HG03039 (cell line): ENCODE data around the gene CACNA1C.
"Not testable (repeated sequence)": the region's sequence is repeated elsewhere in the genome, so short reads cannot be mapped to it uniquely, and the experiment has no call there.

ENCODE experiments used
- ATAC-seq: cut with Tn5 transposase; IDR thresholded peaks from one replicate; pipeline ENCODE4 v1.9.1; 2021; ENCODE audit warnings: mild to moderate bottlenecking, moderate library complexity; ENCODE audit not compliant: unreplicated experiment

Gene CACNA1C

GRCh38 chr12:2667716-2668440 is 615.1 kb downstream of the CACNA1C start:
- ATAC-seq: no peak

DNA sequence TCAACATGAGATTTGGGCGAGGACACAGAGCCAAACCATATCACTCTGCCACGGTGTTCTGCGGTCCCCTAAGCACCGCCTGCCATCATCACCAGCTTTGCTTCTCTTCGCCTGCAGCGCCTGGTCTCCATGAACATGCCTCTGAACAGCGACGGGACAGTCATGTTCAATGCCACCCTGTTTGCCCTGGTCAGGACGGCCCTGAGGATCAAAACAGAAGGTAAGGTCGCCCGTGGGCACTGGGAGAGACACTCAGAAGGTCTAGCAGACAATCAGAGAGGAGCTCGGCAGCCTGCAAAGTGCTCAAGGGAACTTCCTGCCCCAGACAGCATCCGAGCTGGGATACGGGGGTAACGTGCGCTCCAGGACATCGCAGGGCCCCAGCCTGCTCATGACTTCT is 616.0 kb downstream of the CACNA1C start:
- ATAC-seq: no peak

GRCh38 chr12:2669560-2669959 is 616.8 kb downstream of the CACNA1C start:
- no peak for ATAC-seq

GRCh38 chr12:2672863-2673262 is 620.1 kb downstream of the CACNA1C start:
- no peak for ATAC-seq

DNA sequence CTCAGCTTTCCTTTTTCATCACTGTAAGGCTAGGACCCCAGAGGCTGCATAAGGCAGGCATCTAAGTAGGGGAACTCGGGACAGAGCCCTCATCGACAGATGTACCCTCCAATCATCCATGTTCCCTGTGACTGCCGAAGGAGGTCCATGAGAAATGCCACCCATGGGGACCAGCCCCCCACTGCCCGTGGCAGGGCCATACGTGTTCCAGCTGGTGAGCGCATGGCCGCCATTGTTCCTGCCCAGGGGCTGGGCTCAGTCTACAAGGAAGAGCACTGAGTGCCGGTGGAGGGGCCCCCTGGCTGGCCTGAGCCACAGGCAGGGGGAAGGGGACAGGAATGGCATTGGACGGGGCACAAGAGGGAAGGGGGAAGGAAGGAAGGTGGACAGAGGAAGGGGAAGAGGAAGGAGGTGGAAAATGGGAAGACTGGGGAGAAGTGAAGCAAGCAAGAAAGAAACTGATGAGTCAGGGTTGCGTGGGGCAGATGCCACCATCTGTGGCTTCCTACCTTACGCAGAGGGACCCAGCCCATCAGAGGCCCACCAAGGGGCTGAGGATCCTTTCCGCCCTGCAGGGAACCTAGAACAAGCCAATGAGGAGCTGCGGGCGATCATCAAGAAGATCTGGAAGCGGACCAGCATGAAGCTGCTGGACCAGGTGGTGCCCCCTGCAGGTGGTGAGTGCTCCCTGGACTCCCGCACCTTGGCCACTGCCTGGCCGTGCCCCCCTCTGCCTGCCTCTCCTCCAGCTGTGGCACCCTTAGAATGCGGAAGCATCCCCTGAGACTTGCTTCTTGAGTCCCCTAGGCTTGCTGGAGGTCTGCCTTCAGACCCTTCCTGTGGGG is 621.4 kb downstream of the CACNA1C start:
- no peak for ATAC-seq

DNA sequence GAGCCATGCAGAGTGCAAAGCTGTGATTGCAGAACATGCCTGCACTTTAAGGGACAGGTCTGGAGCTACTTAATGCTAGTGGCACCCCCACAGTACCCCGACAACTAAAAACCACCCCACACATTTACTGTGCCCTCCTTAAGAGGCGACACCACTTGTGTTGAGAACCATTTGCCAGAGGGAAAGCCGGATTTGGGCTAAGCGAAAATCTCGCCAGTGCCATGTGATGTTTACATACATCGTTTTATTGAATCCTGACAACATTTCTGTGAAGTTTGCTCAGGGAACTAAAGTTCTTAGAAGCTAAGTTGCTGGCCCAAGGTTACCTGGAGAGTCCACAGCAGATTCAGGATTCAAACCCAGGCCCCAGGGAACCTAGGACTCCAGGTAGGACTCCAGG is 623.0 kb downstream of the CACNA1C start:
- no peak for ATAC-seq

GRCh38 chr12:2677142-2677880 is 624.5 kb downstream of the CACNA1C start:
- no peak for ATAC-seq

DNA sequence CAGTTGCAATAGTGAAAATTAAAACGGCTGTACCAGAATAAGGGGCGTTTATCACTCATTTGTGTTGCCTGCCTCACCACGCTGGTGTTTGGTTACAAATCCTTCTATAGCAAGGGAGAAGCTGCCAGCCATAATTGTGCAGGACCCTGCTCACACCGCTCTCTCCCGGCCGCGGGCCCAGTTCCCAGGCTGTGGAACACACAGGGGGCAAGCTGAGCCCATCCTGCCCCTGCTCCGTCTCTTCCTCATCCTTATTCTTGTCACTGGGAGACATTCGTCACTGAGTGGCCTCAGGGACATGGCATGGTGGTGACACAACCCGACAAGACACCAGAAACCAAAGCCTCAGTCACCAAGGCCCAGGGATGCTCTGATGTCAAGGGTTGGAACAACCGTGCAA is 625.6 kb downstream of the CACNA1C start:
- ATAC-seq: no peak

DNA sequence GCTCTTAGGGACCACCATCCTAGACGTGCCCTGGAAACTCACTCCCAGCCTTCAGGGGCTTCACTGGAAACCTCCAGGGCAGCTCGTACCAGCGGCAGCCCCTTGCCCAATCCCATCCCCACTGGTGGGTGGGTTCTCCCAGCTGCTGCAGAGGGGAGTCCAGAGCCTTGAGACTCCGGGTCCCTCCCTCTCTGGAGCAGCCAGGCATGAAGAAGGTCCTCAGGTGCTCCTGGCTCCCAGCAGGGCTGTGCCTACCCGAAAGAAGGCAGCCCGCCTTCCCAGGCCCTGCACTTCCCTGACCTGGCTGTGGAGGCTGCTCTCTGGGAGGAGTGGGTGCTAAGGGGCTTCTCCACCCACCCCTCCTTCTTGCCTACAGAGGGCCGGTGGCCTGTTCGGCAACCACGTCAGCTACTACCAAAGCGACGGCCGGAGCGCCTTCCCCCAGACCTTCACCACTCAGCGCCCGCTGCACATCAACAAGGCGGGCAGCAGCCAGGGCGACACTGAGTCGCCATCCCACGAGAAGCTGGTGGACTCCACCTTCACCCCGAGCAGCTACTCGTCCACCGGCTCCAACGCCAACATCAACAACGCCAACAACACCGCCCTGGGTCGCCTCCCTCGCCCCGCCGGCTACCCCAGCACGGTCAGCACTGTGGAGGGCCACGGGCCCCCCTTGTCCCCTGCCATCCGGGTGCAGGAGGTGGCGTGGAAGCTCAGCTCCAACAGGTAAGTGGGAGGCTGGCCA is 626.5 kb downstream of the CACNA1C start:
- no peak for ATAC-seq

- ATAC-seq: no peak
Measured at GRCh38 chr12:2679816-2680675, 627.3 kb downstream of the CACNA1C start.

DNA sequence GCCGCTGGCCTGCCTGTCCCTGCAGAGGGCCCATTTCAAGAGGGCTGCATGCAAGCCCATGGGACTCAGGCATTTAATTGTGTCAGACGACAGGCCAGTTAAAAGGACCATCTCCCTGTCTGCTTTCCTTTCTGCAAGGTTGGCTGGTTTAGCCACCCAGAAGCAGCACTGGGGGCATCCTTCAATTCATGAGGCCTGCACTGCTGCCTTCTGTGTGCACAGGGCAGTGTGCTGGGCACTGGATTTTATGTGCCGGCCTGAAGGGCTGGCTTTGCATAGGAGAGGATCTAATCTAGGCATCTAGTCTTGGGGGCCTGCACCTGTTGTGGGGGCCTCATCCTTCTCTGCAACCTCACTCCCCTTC is 627.9 kb downstream of the CACNA1C start:
- ATAC-seq: no peak

DNA sequence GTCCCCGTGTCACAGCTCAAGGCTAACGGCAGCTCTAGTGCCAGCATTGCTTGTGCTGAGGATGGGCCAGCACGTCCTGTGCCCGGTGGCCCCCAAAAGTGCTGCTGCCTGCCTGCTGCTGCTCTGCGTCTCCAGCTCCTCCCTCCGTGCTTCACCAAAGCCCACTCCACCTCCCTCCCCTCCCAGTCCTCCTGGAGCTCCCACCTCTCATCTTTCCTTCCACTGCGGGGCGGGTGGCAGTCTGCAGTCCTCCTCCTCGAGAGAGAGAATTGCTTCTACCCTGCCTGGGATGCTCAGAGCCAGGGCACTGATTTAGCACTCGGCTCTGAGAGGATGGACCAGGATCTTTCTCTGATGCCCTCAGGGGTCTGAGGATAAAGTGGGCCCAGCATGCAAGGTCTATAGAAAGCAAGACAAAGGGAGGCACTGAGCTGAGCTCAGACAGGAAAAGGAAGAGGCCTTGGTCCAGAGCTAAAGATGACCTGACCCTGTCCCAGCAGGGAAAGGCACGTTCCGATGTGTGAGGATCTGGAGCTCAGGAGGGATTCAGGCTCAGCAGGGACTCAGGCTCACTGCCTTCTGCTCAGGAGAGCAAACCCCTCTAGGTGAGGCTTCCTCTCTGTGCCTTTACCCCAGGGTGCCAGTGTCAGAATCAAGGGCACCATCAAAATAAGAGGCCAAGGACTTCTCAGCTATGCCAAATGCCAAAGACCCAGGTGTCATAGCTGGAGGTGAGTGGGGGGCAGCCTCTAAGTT is 628.8 kb downstream of the CACNA1C start:
- no peak for ATAC-seq

DNA sequence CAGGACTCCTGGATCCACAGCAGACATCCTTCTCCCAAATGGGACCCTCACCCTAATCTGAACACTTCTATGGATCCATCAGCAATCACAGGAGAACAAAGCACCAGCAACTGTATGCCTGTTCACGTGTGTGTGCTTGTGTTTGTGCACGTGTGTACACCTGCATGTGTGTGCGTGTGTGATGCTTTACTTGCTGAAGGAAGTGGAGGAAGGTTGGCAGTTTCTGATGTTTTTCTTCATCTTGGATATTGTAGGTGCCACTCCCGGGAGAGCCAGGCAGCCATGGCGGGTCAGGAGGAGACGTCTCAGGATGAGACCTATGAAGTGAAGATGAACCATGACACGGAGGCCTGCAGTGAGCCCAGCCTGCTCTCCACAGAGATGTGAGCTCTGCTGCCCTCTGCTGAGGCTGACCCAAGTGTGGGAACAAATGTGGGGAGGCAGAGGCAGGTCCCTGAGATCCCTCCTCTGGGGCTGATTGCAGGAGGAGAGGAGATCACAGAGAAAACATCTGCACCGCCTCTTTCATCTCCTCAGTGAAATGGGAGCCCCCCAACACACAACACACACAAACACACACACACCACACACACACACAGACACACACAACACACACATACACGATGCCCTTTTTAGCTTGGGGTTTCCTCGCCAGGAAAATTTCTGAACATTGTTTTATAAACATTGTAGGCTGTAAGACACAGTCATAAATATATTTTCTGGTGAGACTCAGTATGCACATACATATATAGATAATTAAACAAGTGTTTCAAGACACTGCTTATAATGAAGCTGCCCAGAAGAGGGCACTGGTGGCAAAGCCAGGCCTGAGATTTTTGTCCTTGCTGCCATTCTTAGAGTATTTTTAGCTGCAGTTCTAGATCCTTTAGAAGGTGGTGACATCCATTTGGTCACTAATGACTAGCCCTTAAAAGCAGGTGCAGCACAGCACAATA is 629.8 kb downstream of the CACNA1C start:
- no peak for ATAC-seq

DNA sequence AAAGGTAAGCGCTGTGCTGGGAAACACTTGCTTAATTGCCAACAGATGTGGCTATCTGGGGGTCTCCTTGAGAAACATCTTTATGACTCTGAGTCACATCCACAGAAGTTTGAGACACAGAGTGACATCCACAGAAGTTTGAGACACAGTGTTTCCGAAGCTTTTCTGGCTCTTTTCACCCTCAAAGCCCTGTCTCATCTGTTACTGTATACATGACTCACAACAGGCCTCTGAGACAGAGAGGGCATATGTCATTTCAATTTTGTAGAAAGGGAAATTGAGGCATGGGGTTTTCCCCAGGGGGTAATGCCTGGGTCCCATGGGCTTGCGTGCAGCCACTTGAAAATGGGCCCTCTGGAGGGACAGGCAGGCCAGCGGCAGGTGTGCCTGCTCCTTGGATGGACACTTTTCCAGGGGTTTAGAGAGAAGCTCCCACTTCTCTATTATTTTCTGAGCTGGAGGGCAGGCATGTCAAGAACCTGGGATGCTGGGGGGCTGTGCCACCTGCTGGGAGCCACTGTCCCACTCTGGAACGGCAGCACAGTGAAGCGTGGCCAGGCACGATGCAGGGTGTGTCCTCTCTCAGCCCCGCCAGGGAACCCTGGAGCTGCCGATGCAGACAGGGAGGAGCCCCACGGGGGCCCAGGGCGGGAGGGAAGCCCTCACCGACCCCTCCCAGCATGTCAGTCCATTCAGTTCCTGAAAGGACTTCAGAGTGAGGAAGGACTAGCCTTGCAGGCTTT is 630.7 kb downstream of the CACNA1C start:
- ATAC-seq: no peak

- not testable (repeated sequence) for ATAC-seq
Measured at GRCh38 chr12:2684026-2684325, 631.2 kb downstream of the CACNA1C start.

DNA sequence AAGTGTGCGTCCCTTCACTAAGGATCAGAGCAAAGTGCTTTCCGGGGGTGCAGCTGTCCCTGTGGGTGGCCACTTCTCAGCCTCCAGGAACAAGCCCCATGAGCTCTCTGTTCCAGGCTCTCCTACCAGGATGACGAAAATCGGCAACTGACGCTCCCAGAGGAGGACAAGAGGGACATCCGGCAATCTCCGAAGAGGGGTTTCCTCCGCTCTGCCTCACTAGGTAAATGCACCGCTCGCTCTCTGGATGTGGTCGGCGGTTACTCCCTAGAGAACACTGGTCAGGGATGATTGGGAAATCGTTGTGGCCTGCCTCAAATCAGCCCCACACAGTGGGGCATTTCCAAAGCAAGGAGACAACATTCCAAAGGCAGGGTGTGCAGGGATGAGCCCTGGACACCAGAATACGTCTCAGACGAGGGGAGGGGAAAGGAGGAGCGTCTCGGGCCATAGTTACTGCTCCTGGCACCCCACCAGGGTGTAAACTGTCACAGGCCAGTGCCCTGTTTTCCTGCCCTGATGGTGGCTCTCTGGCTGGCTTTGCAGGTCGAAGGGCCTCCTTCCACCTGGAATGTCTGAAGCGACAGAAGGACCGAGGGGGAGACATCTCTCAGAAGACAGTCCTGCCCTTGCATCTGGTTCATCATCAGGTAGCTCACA is 633.0 kb downstream of the CACNA1C start:
- ATAC-seq: not testable (repeated sequence)

DNA sequence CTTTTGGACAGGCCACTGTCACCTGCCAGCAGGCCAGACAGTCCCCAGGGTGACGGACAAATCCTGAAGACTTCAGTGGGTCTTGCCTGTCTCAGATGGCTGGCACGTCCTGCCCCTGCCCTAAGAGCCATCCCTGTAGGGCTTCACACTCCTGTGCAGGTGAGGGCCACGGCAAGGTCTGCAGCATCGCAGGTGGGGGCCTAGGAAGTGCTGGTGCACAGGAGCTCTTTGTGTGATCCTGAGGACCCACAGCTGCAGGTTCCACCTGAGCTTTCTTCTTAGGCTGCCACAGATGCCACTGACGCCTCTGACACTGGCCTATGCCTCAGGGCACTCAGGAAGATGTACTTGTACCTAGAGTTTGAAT is 633.5 kb downstream of the CACNA1C start:
- no peak for ATAC-seq
